NCI-H2196 (cell line): ENCODE measurements around the gene LURAP1L.

Source experiments
- DNase-seq: peaks from one replicate; lab custom pipeline; 2025; ENCODE audit not compliant: unreplicated experiment; lab: John Stamatoyannopoulos, UW

LURAP1L gene

DNA sequence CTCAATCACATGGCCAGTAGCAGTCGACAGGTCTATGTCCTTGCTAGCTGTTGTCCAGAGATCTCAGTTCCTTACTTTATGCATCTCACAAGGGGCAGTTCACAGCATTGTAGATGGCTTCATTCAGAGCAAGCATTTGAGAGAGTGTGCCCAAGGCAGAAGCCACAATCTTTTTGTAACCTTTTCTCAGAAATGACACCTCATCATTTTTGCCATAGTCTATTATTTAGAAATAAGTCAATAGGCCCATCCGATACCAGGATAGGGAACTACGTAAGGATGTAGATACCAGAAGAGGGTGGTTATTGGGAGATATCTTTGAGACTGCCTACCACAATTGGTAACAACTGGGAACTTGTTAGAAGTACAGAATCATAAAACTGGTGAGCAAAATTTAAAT is 37.1 kb downstream of the LURAP1L start:
- no peak for DNase-seq

GRCh38 chr9:12812710-12813109 is 37.9 kb downstream of the LURAP1L start:
- no peak for DNase-seq

GRCh38 chr9:12813533-12813932 is 38.7 kb downstream of the LURAP1L start:
- no peak for DNase-seq

- DNase-seq, result peak; percentile 89
Measured at GRCh38 chr9:12813960-12814876, 39.4 kb downstream of the LURAP1L start.

- DNase-seq, result no peak
Measured at GRCh38 chr9:12814877-12815237, 40.0 kb downstream of the LURAP1L start.

- no peak for DNase-seq
Measured at GRCh38 chr9:12815888-12816287, 41.1 kb downstream of the LURAP1L start.

GRCh38 chr9:12816656-12817101 is 41.9 kb downstream of the LURAP1L start:
- peak; percentile 48 for DNase-seq

- DNase-seq, result peak; percentile 28
Measured at GRCh38 chr9:12817702-12818101, 42.9 kb downstream of the LURAP1L start.

DNA sequence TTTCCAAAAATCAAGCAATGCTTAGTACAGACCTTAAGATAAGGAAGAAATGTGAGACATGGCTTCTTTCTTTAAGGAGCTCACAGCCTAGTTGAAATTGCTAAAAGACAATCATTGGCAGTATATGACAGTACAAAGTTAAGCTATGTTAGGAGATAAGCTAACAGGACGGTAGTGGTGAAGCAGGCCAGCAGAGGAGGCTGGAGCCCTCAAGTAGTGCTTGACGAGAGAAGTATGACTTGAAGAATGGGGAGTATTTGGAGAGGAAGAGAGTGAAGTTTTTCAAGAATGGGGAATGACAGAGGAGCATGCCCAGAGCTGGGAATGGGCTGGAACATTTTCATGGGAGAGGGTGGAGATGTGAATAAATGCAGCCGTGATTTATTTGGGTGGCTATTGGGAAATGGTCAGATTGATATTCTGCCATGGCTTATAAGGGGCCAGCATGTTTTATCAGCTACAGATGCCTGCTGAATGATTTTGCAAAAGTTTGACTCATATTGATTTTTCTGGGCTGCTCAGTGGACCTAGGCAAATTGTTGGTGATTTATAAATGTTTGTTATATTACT is 43.7 kb downstream of the LURAP1L start:
- DNase-seq, result no peak

GRCh38 chr9:12819436-12820185 is 44.8 kb downstream of the LURAP1L start:
- DNase-seq, result no peak

GRCh38 chr9:12822111-12822510 is 47.3 kb downstream of the LURAP1L start:
- DNase-seq, result no peak

DNA sequence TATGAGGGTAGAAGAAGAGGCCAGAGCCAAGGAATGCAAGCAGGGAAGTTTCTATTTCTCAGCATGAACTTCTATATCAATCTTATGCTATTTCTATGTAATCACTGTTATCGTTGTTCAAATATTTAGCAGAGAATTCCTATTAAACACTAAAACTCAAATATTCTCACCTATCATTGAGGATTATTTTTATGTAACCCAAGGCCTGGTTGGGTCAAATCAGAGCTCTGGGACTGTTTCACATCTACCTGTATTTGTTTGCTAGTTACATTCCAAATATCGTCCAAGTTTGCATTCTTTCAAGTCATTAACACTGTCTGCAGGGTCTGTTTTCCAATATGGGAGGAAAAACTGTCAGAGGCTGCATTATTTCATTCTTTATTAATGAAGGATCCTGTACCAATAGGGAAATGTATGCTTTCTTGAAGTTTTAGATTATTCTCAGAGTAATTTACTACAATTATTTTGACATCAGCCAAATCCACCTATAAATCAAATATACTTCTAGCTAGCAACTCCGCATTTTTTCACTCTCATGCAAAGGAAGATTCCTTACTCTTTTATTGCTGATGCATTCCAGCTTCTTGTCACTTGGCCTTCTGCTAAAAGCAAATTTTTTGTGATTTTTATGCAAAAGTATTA is 52.2 kb downstream of the LURAP1L start:
- no peak for DNase-seq

DNA sequence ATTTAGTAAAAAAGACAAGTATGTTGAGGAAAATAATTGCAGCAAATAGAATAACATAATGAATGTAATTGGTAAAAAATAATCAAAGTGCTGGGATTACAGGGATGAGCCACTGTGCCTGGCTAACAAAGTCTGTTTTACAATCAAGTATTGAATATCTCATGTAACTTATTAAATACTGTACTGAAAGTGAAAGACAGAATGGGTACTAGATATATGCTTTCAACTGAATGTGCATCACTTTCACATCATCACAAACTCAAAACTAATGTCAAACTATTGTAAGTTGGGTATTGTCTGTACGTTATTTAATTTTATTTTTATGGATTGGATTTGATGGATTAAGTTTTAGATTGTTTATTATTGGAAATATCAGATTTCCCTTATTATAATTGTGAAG is 58.9 kb downstream of the LURAP1L start:
- DNase-seq, result no peak

DNA sequence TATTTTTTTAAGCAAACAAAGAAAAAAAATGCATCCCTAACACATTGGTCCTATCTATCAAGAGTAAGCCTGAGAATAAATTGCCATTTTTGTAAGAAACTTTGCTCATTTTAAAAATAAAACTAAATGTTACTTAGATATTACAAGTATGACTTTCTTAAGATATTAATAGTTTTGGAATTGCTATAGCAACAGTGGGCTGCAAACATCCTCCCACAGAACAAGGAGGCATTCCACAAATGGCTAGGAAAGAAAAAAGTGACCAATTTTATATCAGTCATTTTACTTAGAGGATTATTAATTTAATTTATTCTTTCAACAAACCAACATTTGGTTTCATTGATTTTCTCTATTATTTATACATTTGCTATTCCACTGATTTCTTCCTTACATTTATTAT is 63.7 kb downstream of the LURAP1L start:
- no peak for DNase-seq

DNA sequence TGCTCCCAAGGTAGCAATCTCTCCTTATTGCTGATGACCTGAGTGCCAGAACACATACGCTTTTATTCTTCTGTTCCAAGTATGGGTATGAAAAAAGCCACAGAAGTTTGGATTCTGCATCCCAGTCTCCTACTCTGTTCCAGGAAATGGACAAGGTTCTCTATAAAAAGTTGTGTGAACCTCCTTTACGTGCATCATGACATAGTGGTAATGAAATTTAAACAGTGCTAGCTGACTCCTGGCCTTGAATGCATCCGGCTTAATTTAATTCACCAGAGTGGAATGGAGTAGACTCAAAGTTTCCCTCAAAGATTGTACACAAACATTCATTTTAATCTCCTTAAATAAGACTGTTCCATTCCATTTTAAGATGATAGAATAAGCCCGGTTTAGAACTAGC is 68.9 kb downstream of the LURAP1L start:
- DNase-seq, result no peak

DNA sequence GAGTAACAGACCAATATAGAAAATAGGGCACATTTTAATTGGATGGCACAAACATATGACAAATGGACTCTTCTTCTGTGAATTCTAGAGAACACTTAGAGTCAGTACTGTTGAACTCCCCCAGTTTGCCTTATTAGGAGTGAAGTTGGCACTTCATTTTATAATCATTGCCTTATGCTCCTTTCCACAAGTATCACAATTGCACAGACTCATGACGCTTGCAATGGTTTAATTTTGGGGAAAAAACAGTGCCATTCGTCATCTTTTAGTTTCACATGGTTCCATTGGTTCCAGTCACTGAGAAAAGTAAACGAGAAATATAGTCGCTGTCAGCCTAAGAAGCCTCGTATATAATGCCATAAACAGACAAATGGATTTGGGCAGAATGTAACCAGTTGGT is 71.2 kb downstream of the LURAP1L start:
- DNase-seq, result no peak

DNA sequence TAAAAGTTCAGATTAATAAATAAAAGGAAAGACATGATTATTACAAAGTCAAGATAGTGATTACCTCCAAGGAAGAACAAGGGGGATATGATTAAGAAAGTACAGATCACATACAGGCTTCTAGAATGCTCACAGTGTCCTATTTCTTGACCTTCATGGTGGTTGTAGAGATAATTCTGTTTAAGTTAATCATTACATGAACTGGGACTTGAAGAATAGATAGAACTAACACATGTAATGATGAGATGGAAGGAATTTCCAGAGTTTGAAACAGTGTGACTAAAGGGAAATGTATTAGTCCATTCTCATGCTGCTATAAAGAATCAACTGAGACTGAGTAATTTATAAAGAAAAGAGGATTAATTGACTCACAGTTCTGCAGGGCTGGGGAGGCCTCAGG is 72.7 kb downstream of the LURAP1L start:
- no peak for DNase-seq

DNA sequence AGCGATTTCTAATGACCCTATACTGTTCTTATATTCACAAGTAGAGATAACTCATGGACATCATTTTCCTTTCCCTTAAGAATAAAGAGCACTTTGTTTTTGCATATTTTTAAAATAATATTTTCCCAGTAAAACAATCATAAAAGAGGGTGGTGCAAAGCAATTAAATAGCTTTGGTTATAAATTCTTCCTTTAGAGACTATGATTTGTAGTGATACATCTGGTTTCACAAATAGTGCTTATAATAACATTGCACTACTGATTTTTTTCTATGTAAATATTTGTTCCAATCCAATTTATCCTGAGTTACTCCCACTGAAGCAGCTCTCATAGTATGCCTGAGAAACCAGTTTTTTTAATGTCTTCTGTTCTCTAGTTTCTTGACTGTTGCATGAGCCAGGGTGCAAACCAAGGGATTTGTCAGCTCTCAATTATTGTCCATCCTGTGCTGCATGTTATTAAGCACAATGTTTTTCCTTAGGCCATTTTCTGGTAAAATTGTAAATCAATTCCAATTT is 74.7 kb downstream of the LURAP1L start:
- DNase-seq, result no peak

DNA sequence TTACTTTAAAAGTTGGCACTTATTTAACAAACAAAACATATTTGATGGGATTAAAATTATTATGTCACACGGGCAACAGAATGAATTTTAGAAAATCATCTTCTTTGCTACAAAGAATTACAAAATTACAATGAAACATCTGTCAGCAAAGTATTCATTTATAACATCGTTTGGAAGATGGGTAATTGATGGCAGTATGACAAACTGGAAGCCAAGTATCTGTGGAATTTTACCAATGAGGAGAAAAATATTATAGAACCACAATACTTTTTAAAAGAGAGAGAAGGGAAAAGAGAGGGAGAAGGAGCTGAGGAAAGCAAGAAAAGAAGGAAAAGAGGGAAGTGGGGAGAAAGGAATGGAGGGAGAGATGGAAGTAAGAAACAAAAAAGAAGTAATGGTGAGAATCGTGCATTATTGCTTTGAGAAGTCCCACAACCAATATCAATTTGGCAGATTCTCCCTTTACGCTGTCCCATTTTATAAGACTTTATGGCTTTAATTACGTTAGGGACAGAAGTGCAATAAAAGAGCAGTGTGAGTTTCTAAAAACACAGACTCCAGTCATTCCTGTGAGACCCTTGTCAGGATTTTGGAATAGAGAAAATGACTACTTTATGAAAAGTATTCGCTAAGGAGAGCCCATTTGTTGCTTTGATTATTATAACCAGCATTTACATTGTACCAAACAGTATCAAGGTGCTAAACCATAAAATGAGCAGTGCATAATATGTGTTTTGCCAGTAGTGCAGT is 76.7 kb downstream of the LURAP1L start:
- DNase-seq, result no peak

DNA sequence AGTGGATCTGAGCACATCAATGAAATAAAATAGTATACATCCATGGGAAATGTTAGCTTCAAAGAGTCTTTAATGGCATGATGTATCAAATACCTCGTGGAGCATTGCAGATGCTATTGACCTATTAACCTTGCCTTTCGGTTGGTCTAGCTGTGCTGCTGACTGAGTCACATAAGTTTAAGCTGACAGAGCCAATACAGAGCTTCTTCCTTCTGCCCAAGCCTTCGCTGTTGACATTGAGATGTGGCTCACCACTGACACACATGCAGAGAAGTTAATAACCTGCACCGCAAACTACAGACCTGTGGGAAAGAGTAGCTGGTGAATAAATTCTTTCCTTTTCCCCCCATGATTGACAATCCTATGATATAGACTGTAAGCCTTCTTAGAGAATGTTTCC is 78.2 kb downstream of the LURAP1L start:
- DNase-seq, result no peak
